Smooth muscle cell (in vitro differentiated cells): ENCODE data around the gene JARID2. TPM values are rescaled to one million over a fixed set of nuclear protein-coding genes. Genes with fewer than 3 reads are reported as not detected.

Source experiments
- DNase-seq: peaks from one replicate; lab custom pipeline; 2025; ENCODE audit not compliant: unreplicated experiment; lab: John Stamatoyannopoulos, UW
- H2AFZ ChIP-seq: fragments of 200-600 bp; sonication (generic); 2 replicates; pipeline ENCODE4 v1.6.0; 2016; ENCODE audit warnings: antibody characterized with exemption, low read depth, mild to moderate bottlenecking
- H3F3A ChIP-seq: fragments of 200-600 bp; sonication (generic); 2 replicates; pipeline ENCODE4 v1.6.0; 2017; ENCODE audit warnings: antibody characterized with exemption, low read depth
- H3K27ac ChIP-seq: fragments of 200-600 bp; sonication (generic); 2 replicates; pipeline ENCODE4 v1.5.1; 2016; ENCODE audit warnings: low read depth, mild to moderate bottlenecking
- H3K27me3 ChIP-seq: fragments of 200-600 bp; sonication (generic); 2 replicates; pipeline ENCODE4 v1.6.1; 2016; ENCODE audit warnings: low read depth, mild to moderate bottlenecking
- H3K36me3 ChIP-seq: fragments of 200-600 bp; sonication (generic); 2 replicates; pipeline ENCODE4 v1.5.1; 2016; ENCODE audit warnings: low read depth
- H3K4me1 ChIP-seq: fragments of 200-600 bp; sonication (generic); 2 replicates; pipeline ENCODE4 v1.5.1; 2016; ENCODE audit warnings: low read depth
- H3K4me2 ChIP-seq: fragments of 200-600 bp; sonication (generic); 2 replicates; pipeline ENCODE4 v1.6.0; 2016; ENCODE audit warnings: mild to moderate bottlenecking
- H3K4me3 ChIP-seq: fragments of 200-600 bp; sonication (generic); 2 replicates; pipeline ENCODE4 v1.5.1; 2016; ENCODE audit warnings: mild to moderate bottlenecking
- H3K79me2 ChIP-seq: fragments of 200-600 bp; sonication (generic); 2 replicates; pipeline ENCODE4 v1.6.0; 2016; ENCODE audit warnings: low read depth, mild to moderate bottlenecking
- H3K9ac ChIP-seq: fragments of 200-600 bp; sonication (generic); 2 replicates; pipeline ENCODE4 v1.6.0; 2016; ENCODE audit warnings: low read depth
- H3K9me3 ChIP-seq: fragments of 200-600 bp; sonication (generic); replicated peaks from 2 replicates; pipeline ENCODE4 v1.5.1; 2016; ENCODE audit warnings: low read depth
- H4K20me1 ChIP-seq: fragments of 200-600 bp; sonication (generic); 2 replicates; pipeline ENCODE4 v1.6.0; 2016; ENCODE audit warnings: low read depth
- WGBS: methylation state at CpG from one replicate; pipeline ENCODE4 v1.1.7; 2016; ENCODE audit warnings: low lambda C conversion rate; 5-methylcytosine and 5-hydroxymethylcytosine counted together
- polyA plus RNA-seq: library from polyadenylated mRNA; unstranded; fragments of >200 nt; fragmentation: Nextera tagmentation; extraction: Ambion mirVana; gene quantifications from 2 replicates; pipeline ENCODE4 v1.2.1, GENCODE V29; 2016
- total RNA-seq: library from RNA; depleted of rRNA; stranded (reverse); fragments of >200 nt; gene quantifications from 2 replicates; pipeline ENCODE4 v1.2.3, GENCODE V29; 2014
- TF ChIP-seq, protein P1 (sequence below): fragments of 200-600 bp; sonication (generic); IDR thresholded peaks from 2 replicates; pipeline ENCODE4 v1.5.1; 2017; ENCODE audit warnings: borderline replicate concordance, mild to moderate bottlenecking, antibody characterized with exemption; ENCODE audit not compliant: insufficient read depth, poor library complexity, severe bottlenecking

Gene JARID2
- total and polyA plus RNA-seq, 2 experiments from 2014 or later, result 5.2 to 10.2 TPM

DNA sequence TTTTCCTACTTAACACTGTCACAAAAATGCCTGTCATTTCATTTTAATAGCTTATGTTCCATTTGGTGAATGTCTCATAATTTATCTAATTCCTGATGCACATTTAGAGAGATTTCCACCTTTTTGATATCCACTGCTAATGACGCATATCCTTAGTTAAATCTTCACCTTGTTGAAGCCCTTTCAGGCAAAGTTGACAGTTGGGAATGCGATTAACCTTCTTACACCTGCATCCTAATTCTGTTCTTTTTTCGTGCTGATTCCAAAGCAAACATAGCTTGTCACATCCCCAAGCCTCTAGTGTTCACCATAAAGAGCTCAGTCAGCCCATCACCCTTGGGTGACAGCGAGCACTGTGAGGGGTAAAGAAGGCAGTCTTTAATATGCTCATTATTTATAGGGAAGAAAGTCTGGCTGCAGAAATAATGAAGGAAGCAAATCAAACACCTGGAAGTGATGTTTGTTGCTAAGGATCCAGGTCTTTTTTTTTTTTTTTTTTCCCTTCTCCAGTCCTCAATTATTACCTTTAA lies 211.3 kb downstream of the JARID2 start:
- 89% methylated on average over 4 of the region's 4 CpGs for WGBS
- Histone ChIP-seq H3K27me3 (no peaks in the 10 kb centered on the region), H3K27ac (no peak overlapping the region), H3K36me3 (no peaks in the 10 kb centered on the region), H3F3A (no peaks in the 10 kb centered on the region), H3K4me3 (no peak overlapping the region), H4K20me1 (peaks cover 84% of the 10 kb centered on the region), H2AFZ (no peak overlapping the region), H3K9ac (no peak overlapping the region), H3K79me2 (peaks cover 9% of the 10 kb centered on the region), H3K9me3 (no peaks in the 10 kb centered on the region), H3K4me2 (peak overlapping the region; percentile 75), H3K4me1 (peaks cover 27% of the 10 kb centered on the region)
- no peak for DNase-seq
- TF ChIP-seq, protein P1, sequence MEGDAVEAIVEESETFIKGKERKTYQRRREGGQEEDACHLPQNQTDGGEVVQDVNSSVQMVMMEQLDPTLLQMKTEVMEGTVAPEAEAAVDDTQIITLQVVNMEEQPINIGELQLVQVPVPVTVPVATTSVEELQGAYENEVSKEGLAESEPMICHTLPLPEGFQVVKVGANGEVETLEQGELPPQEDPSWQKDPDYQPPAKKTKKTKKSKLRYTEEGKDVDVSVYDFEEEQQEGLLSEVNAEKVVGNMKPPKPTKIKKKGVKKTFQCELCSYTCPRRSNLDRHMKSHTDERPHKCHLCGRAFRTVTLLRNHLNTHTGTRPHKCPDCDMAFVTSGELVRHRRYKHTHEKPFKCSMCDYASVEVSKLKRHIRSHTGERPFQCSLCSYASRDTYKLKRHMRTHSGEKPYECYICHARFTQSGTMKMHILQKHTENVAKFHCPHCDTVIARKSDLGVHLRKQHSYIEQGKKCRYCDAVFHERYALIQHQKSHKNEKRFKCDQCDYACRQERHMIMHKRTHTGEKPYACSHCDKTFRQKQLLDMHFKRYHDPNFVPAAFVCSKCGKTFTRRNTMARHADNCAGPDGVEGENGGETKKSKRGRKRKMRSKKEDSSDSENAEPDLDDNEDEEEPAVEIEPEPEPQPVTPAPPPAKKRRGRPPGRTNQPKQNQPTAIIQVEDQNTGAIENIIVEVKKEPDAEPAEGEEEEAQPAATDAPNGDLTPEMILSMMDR, result no peak

- peaks cover 9% of the 10 kb centered on the region for H3K79me2 ChIP-seq
- no peak for DNase-seq
Observed at GRCh38 chr6:15458021-15458459, 212.2 kb downstream of the JARID2 start.

DNA sequence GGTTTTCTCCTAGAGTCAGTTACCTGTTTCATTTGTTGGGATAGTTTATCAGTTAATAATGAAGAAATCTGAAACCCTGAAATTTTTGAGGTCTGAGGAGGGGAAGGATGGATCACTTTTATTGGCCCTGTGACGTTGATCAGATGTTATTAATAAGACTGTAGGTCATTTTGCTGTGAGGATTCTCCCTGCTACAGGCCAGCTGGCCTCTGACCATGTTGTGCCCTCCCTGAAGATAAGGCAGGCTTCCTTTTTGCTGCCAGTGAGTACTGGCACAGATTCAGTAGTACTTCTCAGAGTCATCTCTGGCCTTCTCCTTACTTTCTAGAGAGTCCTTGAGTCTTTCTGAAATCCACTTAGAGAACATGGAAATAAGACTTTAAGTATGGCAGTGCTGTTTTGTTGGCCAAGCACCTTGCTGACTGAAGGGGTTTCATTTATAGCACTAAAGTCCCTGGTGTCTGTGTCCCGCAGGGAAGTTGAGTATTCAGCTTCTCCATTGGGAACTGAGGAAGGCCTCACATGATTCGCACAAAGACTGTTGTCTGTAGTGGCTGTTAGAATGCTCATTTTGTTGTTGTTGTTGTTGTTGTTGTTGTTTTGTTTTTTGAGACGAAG lies 214.3 kb downstream of the JARID2 start:
- 94% methylated on average over 4 of the region's 4 CpGs for WGBS
- Histone ChIP-seq H3K27me3 (no peaks in the 10 kb centered on the region), H3K4me2 (no peak overlapping the region), H3K4me3 (no peak overlapping the region), H3K9me3 (no peaks in the 10 kb centered on the region), H3K27ac (no peak overlapping the region), H3K36me3 (no peaks in the 10 kb centered on the region), H3K4me1 (peaks cover 31% of the 10 kb centered on the region), H3K9ac (no peak overlapping the region), H3K79me2 (peaks cover 12% of the 10 kb centered on the region), H4K20me1 (peaks cover 100% of the 10 kb centered on the region), H2AFZ (no peak overlapping the region), H3F3A (no peaks in the 10 kb centered on the region)
- TF ChIP-seq, protein P1, result no peak
- no peak for DNase-seq

More at GRCh38 chr6:15458021-15458459, 212.2 kb downstream of the JARID2 start:
- H3F3A ChIP-seq, result no peaks in the 10 kb centered on the region
- no peak overlapping the region for H3K27ac ChIP-seq
- no peak overlapping the region for H3K4me3 ChIP-seq
- no peak overlapping the region for H3K9ac ChIP-seq
- H3K9me3 ChIP-seq, result no peaks in the 10 kb centered on the region
- H2AFZ ChIP-seq, result no peak overlapping the region
- TF ChIP-seq, protein P1, result no peak
- no peaks in the 10 kb centered on the region for H3K27me3 ChIP-seq
- WGBS, result 36% methylated on average over 14 of the region's 14 CpGs
- peaks cover 90% of the 10 kb centered on the region for H4K20me1 ChIP-seq
- peak overlapping the region; percentile 75 for H3K4me2 ChIP-seq
- H3K4me1 ChIP-seq, result peaks cover 31% of the 10 kb centered on the region
- H3K36me3 ChIP-seq, result no peaks in the 10 kb centered on the region
